Measurements from ENCODE around the gene RPL36. TPM values are rescaled to one million over a fixed set of nuclear protein-coding genes. Genes with fewer than 3 reads are reported as not detected.

Gene RPL36
- total and polyA plus RNA-seq, 12 donors: 270 to 1,152 (median 362) TPM

GRCh38 chr19:5661483-5661882, 28.6 kb upstream of the RPL36 start:
- intact Hi-C loops (cut with DNase I): no loop called here
- WGBS, 2 donors: 97 to 98% methylated on average over 42 of the region's 42 CpGs

GRCh38 chr19:5663904-5664303, 26.2 kb upstream of the RPL36 start:
- Histone ChIP-seq H3K27ac (no peak overlapping the region), H3K36me3 (peaks cover 19 to 100% (median 89%) of the 10 kb centered on the region in 9 donors), H3K4me1 (no peaks in the 10 kb centered on the region), H3K4me3 (no peak overlapping the region), H3K27me3 (no peaks in the 10 kb centered on the region), H3K9me3 (no peaks in the 10 kb centered on the region)
- WGBS, 2 donors: 94 to 95% methylated on average over 17 of the region's 17 CpGs
- no peak for ATAC-seq
- intact Hi-C loops (cut with DNase I): no loop called here
- no peak for DNase-seq
- TF ChIP-seq CTCF (IDR thresholded peaks at IDR 0.05): no peak

More at GRCh38 chr19:5661483-5661882, 28.6 kb upstream of the RPL36 start:
- Histone ChIP-seq H3K4me3 (no peak overlapping the region), H3K9me3 (no peaks in the 10 kb centered on the region), H3K27ac (no peak overlapping the region), H3K4me1 (no peaks in the 10 kb centered on the region), H3K36me3 (peaks cover 18 to 100% (median 91%) of the 10 kb centered on the region in 9 donors), H3K27me3 (no peaks in the 10 kb centered on the region)
- DNase-seq (no peak), ATAC-seq (peak in 2 of 8 donors; percentile 36 to 39)
- TF ChIP-seq CTCF (IDR thresholded peaks at IDR 0.05): no peak

GRCh38 chr19:5664515-5664914, 25.6 kb upstream of the RPL36 start:
- Histone ChIP-seq H3K36me3 (peaks cover 19 to 100% (median 92%) of the 10 kb centered on the region in 9 donors), H3K4me3 (no peak overlapping the region), H3K27ac (no peak overlapping the region), H3K27me3 (no peaks in the 10 kb centered on the region), H3K4me1 (no peaks in the 10 kb centered on the region), H3K9me3 (no peaks in the 10 kb centered on the region)
- no peak for TF ChIP-seq CTCF (IDR thresholded peaks at IDR 0.05)
- WGBS, 2 donors: 83 to 87% methylated on average over 2 of the region's 2 CpGs
- ATAC-seq (no peak), DNase-seq (no peak)
- intact Hi-C loops (cut with DNase I): no loop called here

- intact Hi-C loops (cut with DNase I): no loop called here
- ATAC-seq (no peak), DNase-seq (no peak)
- H3K4me3 ChIP-seq: no peak overlapping the region
- WGBS, 2 donors: 71 to 86% methylated on average over 10 of the region's 10 CpGs
- no peak overlapping the region for H3K27ac ChIP-seq
- H3K4me1 ChIP-seq: no peaks in the 10 kb centered on the region
- no peak for TF ChIP-seq CTCF (IDR thresholded peaks at IDR 0.05)
- H3K27me3 ChIP-seq: no peaks in the 10 kb centered on the region
- peaks cover 16 to 98% (median 90%) of the 10 kb centered on the region in 9 donors for H3K36me3 ChIP-seq
- H3K9me3 ChIP-seq: no peaks in the 10 kb centered on the region
Measured at GRCh38 chr19:5665781-5666513, 24.1 kb upstream of the RPL36 start.

Data from heart right ventricle (tissue), 16 donors.